ENCODE results near the gene RASSF8.

Gene RASSF8

GRCh38 chr12:25993901-25994651 is 35.6 kb downstream of the RASSF8 start:
- no peak for DNase-seq

- no peak for DNase-seq
Measured at GRCh38 chr12:25994901-25995625, 36.6 kb downstream of the RASSF8 start.

GRCh38 chr12:25995906-25996305 is 37.4 kb downstream of the RASSF8 start:
- no peak for DNase-seq

GRCh38 chr12:25996677-25997076 is 38.2 kb downstream of the RASSF8 start:
- no peak for DNase-seq

GRCh38 chr12:25997201-25997963 is 38.9 kb downstream of the RASSF8 start:
- DNase-seq, result no peak

- no peak for DNase-seq
Measured at GRCh38 chr12:26000898-26001297, 42.4 kb downstream of the RASSF8 start.

GRCh38 chr12:26001530-26001929 is 43.0 kb downstream of the RASSF8 start:
- DNase-seq, result no peak

- DNase-seq, result no peak
Measured at GRCh38 chr12:26003065-26003464, 44.6 kb downstream of the RASSF8 start.

GRCh38 chr12:26007566-26007965 is 49.1 kb downstream of the RASSF8 start:
- no peak for DNase-seq

GRCh38 chr12:26009593-26009992 is 51.1 kb downstream of the RASSF8 start:
- DNase-seq, result no peak

- no peak for DNase-seq
Measured at GRCh38 chr12:26010293-26010821, 51.9 kb downstream of the RASSF8 start.

GRCh38 chr12:26011099-26011498 is 52.6 kb downstream of the RASSF8 start:
- DNase-seq, result no peak

- DNase-seq, result no peak
Measured at GRCh38 chr12:26014085-26014484, 55.6 kb downstream of the RASSF8 start.

- no peak for DNase-seq
Measured at GRCh38 chr12:26016516-26016915, 58.0 kb downstream of the RASSF8 start.

GRCh38 chr12:26017484-26018211 is 59.2 kb downstream of the RASSF8 start:
- DNase-seq, result no peak

GRCh38 chr12:26018926-26019325 is 60.4 kb downstream of the RASSF8 start:
- no peak for DNase-seq

GRCh38 chr12:26021534-26021933 is 63.1 kb downstream of the RASSF8 start:
- DNase-seq, result no peak

- no peak for DNase-seq
Measured at GRCh38 chr12:26022043-26022442, 63.6 kb downstream of the RASSF8 start.

- DNase-seq, result no peak
Measured at GRCh38 chr12:26026713-26027112, 68.2 kb downstream of the RASSF8 start.

GRCh38 chr12:26027401-26027800 is 68.9 kb downstream of the RASSF8 start:
- no peak for DNase-seq

- peak; percentile 26 for DNase-seq
Measured at GRCh38 chr12:26028953-26029735, 70.7 kb downstream of the RASSF8 start.

- DNase-seq, result no peak
Measured at GRCh38 chr12:26029736-26030022, 71.2 kb downstream of the RASSF8 start.
